Ascending aorta (tissue), 2 donors: ENCODE measurements around the gene FRMPD4. TPM values are rescaled to one million over a fixed set of nuclear protein-coding genes. Genes with fewer than 3 reads are reported as not detected.

Source experiments
- DNase-seq, 2 donors: peaks; one replicate each; pipeline ENCODE4 v3.0.0-alpha.2; 2019; ENCODE audit warnings: low spot score in 2 of 2
- H3K27ac ChIP-seq, 2 donors: fragments of 200-600 bp; sonication (generic); one replicate each; pipeline ENCODE4 v1.5.1; 2016 to 2017; ENCODE audit warnings: mild to moderate bottlenecking in 1 of 2
- H3K27me3 ChIP-seq: fragments of 200-600 bp; sonication (generic); one replicate; pipeline ENCODE4 v1.5.1; 2017
- H3K36me3 ChIP-seq, 2 donors: fragments of 200-600 bp; sonication (generic); one replicate each; pipeline ENCODE4 v1.5.1; 2016
- H3K4me1 ChIP-seq, 2 donors: fragments of 200-600 bp; sonication (generic); one replicate each; pipeline ENCODE4 v1.5.1; 2016 to 2017; ENCODE audit warnings: mild to moderate bottlenecking in 1 of 2
- H3K4me3 ChIP-seq, 2 donors: fragments of 200-600 bp; sonication (generic); one replicate each; pipeline ENCODE4 v1.5.1; 2016 to 2017; ENCODE audit warnings: mild to moderate bottlenecking in 1 of 2
- H3K9me3 ChIP-seq, 2 donors: fragments of 200-600 bp; sonication (generic); one replicate each; pipeline ENCODE4 v1.5.1; 2016
- intact Hi-C: fragments of 100-400 bp; cut with DNase I; formaldehyde crosslinking; loops from one replicate; pipeline ENCODE4 v1.15.1; 2023
- total RNA-seq: library from RNA; depleted of rRNA; stranded (reverse); fragments of >200 nt; gene quantifications from one replicate; pipeline ENCODE4 v1.1.0, GENCODE V29; 2016
- TF ChIP-seq, protein P1 (sequence below), 3 experiments: fragments of 200-600 bp in 2 of 3; fragments of 450-650 bp in 1 of 3; sonication (generic) in 2 of 3; IDR thresholded peaks; one replicate each; pipeline ENCODE4 v1.5.1; 2016 to 2019; ENCODE audit warnings: antibody characterized with exemption in 3 of 3, mild to moderate bottlenecking in 1 of 3, moderate library complexity in 1 of 3

Gene FRMPD4
- total RNA-seq, 1 donor from 2014 or later: not detected

GRCh38 chrX:12704706-12705105 lies 566.4 kb downstream of the FRMPD4 start:
- no peak overlapping the region for H3K4me3 ChIP-seq
- H3K36me3 ChIP-seq: no peaks in the 10 kb centered on the region
- intact Hi-C loops: no loop called here
- no peaks in the 10 kb centered on the region for H3K9me3 ChIP-seq
- TF ChIP-seq, protein P1, sequence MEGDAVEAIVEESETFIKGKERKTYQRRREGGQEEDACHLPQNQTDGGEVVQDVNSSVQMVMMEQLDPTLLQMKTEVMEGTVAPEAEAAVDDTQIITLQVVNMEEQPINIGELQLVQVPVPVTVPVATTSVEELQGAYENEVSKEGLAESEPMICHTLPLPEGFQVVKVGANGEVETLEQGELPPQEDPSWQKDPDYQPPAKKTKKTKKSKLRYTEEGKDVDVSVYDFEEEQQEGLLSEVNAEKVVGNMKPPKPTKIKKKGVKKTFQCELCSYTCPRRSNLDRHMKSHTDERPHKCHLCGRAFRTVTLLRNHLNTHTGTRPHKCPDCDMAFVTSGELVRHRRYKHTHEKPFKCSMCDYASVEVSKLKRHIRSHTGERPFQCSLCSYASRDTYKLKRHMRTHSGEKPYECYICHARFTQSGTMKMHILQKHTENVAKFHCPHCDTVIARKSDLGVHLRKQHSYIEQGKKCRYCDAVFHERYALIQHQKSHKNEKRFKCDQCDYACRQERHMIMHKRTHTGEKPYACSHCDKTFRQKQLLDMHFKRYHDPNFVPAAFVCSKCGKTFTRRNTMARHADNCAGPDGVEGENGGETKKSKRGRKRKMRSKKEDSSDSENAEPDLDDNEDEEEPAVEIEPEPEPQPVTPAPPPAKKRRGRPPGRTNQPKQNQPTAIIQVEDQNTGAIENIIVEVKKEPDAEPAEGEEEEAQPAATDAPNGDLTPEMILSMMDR (IDR thresholded peaks at IDR 0.05): no peak
- H3K4me1 ChIP-seq: no peaks in the 10 kb centered on the region
- no peaks in the 10 kb centered on the region for H3K27me3 ChIP-seq
- no peak overlapping the region for H3K27ac ChIP-seq
- no peak for DNase-seq

- no peaks in the 10 kb centered on the region for H3K27me3 ChIP-seq
- DNase-seq: no peak
- TF ChIP-seq, protein P1 (IDR thresholded peaks at IDR 0.05): no peak
- no peak overlapping the region for H3K27ac ChIP-seq
- no peaks in the 10 kb centered on the region for H3K9me3 ChIP-seq
- H3K36me3 ChIP-seq: no peaks in the 10 kb centered on the region
- no peak overlapping the region for H3K4me3 ChIP-seq
- no peaks in the 10 kb centered on the region for H3K4me1 ChIP-seq
- intact Hi-C loops: no loop called here
Observed at GRCh38 chrX:12709047-12709446, 570.8 kb downstream of the FRMPD4 start.

GRCh38 chrX:12711435-12712040 lies 573.3 kb downstream of the FRMPD4 start:
- intact Hi-C loops: no loop called here
- Histone ChIP-seq H3K27ac (no peak overlapping the region), H3K27me3 (no peaks in the 10 kb centered on the region), H3K4me1 (no peaks in the 10 kb centered on the region), H3K9me3 (no peaks in the 10 kb centered on the region), H3K36me3 (no peaks in the 10 kb centered on the region), H3K4me3 (no peak overlapping the region)
- TF ChIP-seq, protein P1 (IDR thresholded peaks at IDR 0.05): no peak
- DNase-seq: no peak

GRCh38 chrX:12716574-12716973 lies 578.3 kb downstream of the FRMPD4 start:
- intact Hi-C loops: no loop called here
- Histone ChIP-seq H3K27me3 (no peaks in the 10 kb centered on the region), H3K9me3 (no peaks in the 10 kb centered on the region), H3K36me3 (no peaks in the 10 kb centered on the region), H3K4me3 (no peak overlapping the region), H3K27ac (no peak overlapping the region), H3K4me1 (no peaks in the 10 kb centered on the region)
- DNase-seq: no peak
- TF ChIP-seq, protein P1 (IDR thresholded peaks at IDR 0.05): no peak

DNA sequence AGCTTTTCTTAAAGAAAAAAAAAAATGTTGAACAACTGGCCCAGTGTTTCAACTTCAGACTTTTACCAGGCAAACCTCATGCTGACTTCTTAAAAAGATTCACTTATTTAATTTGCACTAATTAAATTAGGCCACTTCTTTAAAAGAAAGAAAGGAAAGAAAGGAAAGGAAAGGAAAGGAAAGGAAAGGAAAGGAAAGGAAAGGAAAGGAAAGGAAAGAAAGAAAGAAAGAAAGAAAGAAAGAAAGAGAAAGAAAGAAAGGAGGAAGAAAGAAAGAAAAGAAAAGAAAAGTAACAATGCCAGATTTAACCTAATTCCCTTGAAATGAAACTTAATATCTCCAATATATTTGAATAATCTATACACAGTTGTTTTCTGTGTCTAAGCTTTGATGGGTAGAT lies 581.6 kb downstream of the FRMPD4 start:
- intact Hi-C loops: no loop called here
- Histone ChIP-seq H3K4me1 (no peaks in the 10 kb centered on the region), H3K4me3 (no peak overlapping the region), H3K9me3 (no peaks in the 10 kb centered on the region), H3K27me3 (no peaks in the 10 kb centered on the region), H3K27ac (no peak overlapping the region), H3K36me3 (no peaks in the 10 kb centered on the region)
- DNase-seq: no peak
- TF ChIP-seq, protein P1 (IDR thresholded peaks at IDR 0.05): no peak

- H3K9me3 ChIP-seq: no peaks in the 10 kb centered on the region
- H3K27ac ChIP-seq: no peak overlapping the region
- DNase-seq: no peak
- intact Hi-C loops: no loop called here
- H3K36me3 ChIP-seq: no peaks in the 10 kb centered on the region
- TF ChIP-seq, protein P1 (IDR thresholded peaks at IDR 0.05): no peak
- no peaks in the 10 kb centered on the region for H3K4me1 ChIP-seq
- no peak overlapping the region for H3K4me3 ChIP-seq
- no peaks in the 10 kb centered on the region for H3K27me3 ChIP-seq
Observed at GRCh38 chrX:12721042-12721441, 582.8 kb downstream of the FRMPD4 start.
